Measurements from ENCODE around the gene TMX1. TPM values are rescaled to one million over a fixed set of nuclear protein-coding genes. Genes with fewer than 3 reads are reported as not detected.

TMX1 gene
- total and polyA plus RNA-seq, 2 donors (not counting 1 experiment from before 2014, with no cell fraction given), result 36.5 to 49.5 TPM

GRCh38 chr14:51236314-51236713, 3.7 kb upstream of the TMX1 start:
- Histone ChIP-seq H3K4me2 (ENCODE audit: extremely low read depth, insufficient read depth, low read length) (no peak overlapping the region), H3K9me3 (ENCODE audit: control insufficient read depth, insufficient read depth, low read depth, low read length) (no peaks in the 10 kb centered on the region), H3K4me1 (ENCODE audit: control insufficient read depth, extremely low read depth, insufficient read depth, low read length) (no peaks in the 10 kb centered on the region), H3K79me2 (ENCODE audit: control insufficient read depth, insufficient read depth, low read length) (peaks cover 13% of the 10 kb centered on the region), H3K27ac (ENCODE audit: insufficient read depth, low read length) (no peak overlapping the region), H3K27me3 (ENCODE audit: control insufficient read depth, insufficient read depth, low read length) (peaks cover 3% of the 10 kb centered on the region), H3K9ac (ENCODE audit: insufficient read depth, low read length) (no peak overlapping the region), H3K4me3 (replicated peaks in 1 of 4; ENCODE audit: control extremely low read depth in 1 of 4, insufficient read depth in 1 of 4, low read depth in 3 of 4, low read length in 4 of 4) (no peak overlapping the region), H2AFZ (ENCODE audit: low read length) (no peak overlapping the region), H4K20me1 (ENCODE audit: control insufficient read depth, extremely low read depth, insufficient read depth, low read length) (no peaks in the 10 kb centered on the region), H3K36me3 (ENCODE audit: control insufficient read depth, insufficient read depth, low read length) (no peaks in the 10 kb centered on the region)
- DNase-seq (ENCODE audit: low read depth in 2 of 2), result peak; percentile 23 to 55
- TF ChIP-seq CTCF (conservative IDR thresholded peaks at IDR 0.05 in 1 of 2, IDR thresholded peaks at IDR 0.05 in 1 of 2; ENCODE audit: low read depth in 1 of 2, low read length in 2 of 2), result no peak
- TF ChIP-seq EZH2 (IDR thresholded peaks at IDR 0.05; ENCODE audit: low read length, missing control alignments), result no peak

- peak overlapping the region; percentile 59 for H3K4me2 ChIP-seq (ENCODE audit: extremely low read depth, insufficient read depth, low read length)
- H3K4me1 ChIP-seq (ENCODE audit: control insufficient read depth, extremely low read depth, insufficient read depth, low read length), result no peaks in the 10 kb centered on the region
- H4K20me1 ChIP-seq (ENCODE audit: control insufficient read depth, extremely low read depth, insufficient read depth, low read length), result no peaks in the 10 kb centered on the region
- peak overlapping the region; percentile 92 for H3K9ac ChIP-seq (ENCODE audit: insufficient read depth, low read length)
- no peaks in the 10 kb centered on the region for H3K36me3 ChIP-seq (ENCODE audit: control insufficient read depth, insufficient read depth, low read length)
- H2AFZ ChIP-seq (ENCODE audit: low read length), result peak overlapping the region; percentile 100
- H3K27me3 ChIP-seq (ENCODE audit: control insufficient read depth, insufficient read depth, low read length), result no peaks in the 10 kb centered on the region
- no peaks in the 10 kb centered on the region for H3K9me3 ChIP-seq (ENCODE audit: control insufficient read depth, insufficient read depth, low read depth, low read length)
- no peak for TF ChIP-seq EZH2 (IDR thresholded peaks at IDR 0.05; ENCODE audit: low read length, missing control alignments)
- TF ChIP-seq CTCF (conservative IDR thresholded peaks at IDR 0.05 in 1 of 2, IDR thresholded peaks at IDR 0.05 in 1 of 2; ENCODE audit: low read depth in 1 of 2, low read length in 2 of 2), result no peak
- H3K79me2 ChIP-seq (ENCODE audit: control insufficient read depth, insufficient read depth, low read length), result peaks cover 48% of the 10 kb centered on the region
- peak overlapping the region; percentile 90 for H3K27ac ChIP-seq (ENCODE audit: insufficient read depth, low read length)
- no peak for DNase-seq (ENCODE audit: low read depth in 2 of 2)
- H3K4me3 ChIP-seq (replicated peaks in 1 of 4; ENCODE audit: control extremely low read depth in 1 of 4, insufficient read depth in 1 of 4, low read depth in 3 of 4, low read length in 4 of 4), result peak overlapping the region; percentile 85 to 99 (median 94)
Observed at GRCh38 chr14:51240804-51241380, 845 bp downstream of the TMX1 start.

DNA sequence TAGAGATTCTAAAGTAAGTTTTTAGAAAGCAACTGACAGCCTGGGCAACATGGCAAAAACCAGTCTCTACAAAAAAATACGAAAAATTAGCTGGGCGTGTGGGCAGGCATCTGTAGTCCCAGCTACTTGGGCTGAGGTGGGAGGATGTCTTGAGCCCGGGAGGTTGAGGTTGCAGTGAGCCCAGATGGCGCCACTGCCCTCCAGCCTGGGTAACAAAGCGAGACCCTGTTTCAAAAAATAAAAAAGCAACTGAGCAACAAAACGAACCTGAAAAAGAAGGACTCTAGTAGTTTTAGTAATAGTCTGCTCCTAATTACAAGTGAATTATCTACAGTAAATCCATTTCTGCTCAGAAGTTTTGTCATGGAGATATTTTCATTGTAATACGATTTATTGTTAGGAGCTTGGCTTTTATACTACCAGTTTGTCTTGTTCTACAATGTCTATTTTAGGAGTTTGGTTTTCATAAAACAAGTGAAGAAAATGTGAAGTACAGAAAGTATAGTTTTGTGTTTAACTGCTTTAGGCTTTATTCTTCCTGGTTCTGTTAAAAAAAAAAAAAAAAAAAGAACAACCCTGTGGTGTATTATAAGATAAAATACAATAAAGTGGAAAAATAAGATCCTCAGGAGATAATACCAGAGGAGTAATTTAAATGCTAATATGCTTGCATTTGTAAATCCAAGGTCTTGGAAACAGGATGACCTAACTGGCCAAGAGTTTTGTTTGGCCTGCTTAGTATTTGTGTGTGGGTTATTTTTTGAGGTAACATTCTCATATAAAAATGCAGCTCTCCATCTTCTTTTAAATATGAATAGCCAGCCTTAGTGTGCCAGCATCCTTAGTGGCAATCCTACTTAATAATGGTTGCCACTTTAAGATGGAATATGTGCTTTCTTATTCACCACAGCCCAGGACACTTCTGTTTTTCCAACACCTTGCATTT, 2.8 kb downstream of the TMX1 start:
- no peak overlapping the region for H3K4me2 ChIP-seq (ENCODE audit: extremely low read depth, insufficient read depth, low read length)

More for the DNA sequence above, 2.8 kb downstream of the TMX1 start:
- DNase-seq (ENCODE audit: low read depth in 2 of 2), result peak in 1 of 2 donors; percentile 11
- H3K79me2 ChIP-seq (ENCODE audit: control insufficient read depth, insufficient read depth, low read length), result peaks cover 48% of the 10 kb centered on the region
- no peak overlapping the region for H2AFZ ChIP-seq (ENCODE audit: low read length)
- H3K36me3 ChIP-seq (ENCODE audit: control insufficient read depth, insufficient read depth, low read length), result peaks cover 2% of the 10 kb centered on the region
- no peaks in the 10 kb centered on the region for H3K9me3 ChIP-seq (ENCODE audit: control insufficient read depth, insufficient read depth, low read depth, low read length)
- no peaks in the 10 kb centered on the region for H3K27me3 ChIP-seq (ENCODE audit: control insufficient read depth, insufficient read depth, low read length)
- no peak overlapping the region for H3K27ac ChIP-seq (ENCODE audit: insufficient read depth, low read length)
- H4K20me1 ChIP-seq (ENCODE audit: control insufficient read depth, extremely low read depth, insufficient read depth, low read length), result no peaks in the 10 kb centered on the region
- H3K4me1 ChIP-seq (ENCODE audit: control insufficient read depth, extremely low read depth, insufficient read depth, low read length), result no peaks in the 10 kb centered on the region
- H3K9ac ChIP-seq (ENCODE audit: insufficient read depth, low read length), result no peak overlapping the region
- peak overlapping the region in 2 of 4 experiments; percentile 20 to 21 for H3K4me3 ChIP-seq (replicated peaks in 1 of 4; ENCODE audit: control extremely low read depth in 1 of 4, insufficient read depth in 1 of 4, low read depth in 3 of 4, low read length in 4 of 4)
- TF ChIP-seq CTCF (conservative IDR thresholded peaks at IDR 0.05 in 1 of 2, IDR thresholded peaks at IDR 0.05 in 1 of 2; ENCODE audit: low read depth in 1 of 2, low read length in 2 of 2) (peak in 1 of 2 donors; percentile 18), EZH2 (IDR thresholded peaks at IDR 0.05; ENCODE audit: low read length, missing control alignments) (no peak)
